GM12872 (cell line): ENCODE data around the gene IFT52.

Experiments
- TF ChIP-seq, protein P1 (sequence below): IDR thresholded peaks from 3 replicates; pipeline ENCODE4 v1.5.1; 2011; ENCODE audit warnings: low read depth, mild to moderate bottlenecking, low read length, moderate library complexity; ENCODE audit not compliant: insufficient read depth

Gene IFT52

DNA sequence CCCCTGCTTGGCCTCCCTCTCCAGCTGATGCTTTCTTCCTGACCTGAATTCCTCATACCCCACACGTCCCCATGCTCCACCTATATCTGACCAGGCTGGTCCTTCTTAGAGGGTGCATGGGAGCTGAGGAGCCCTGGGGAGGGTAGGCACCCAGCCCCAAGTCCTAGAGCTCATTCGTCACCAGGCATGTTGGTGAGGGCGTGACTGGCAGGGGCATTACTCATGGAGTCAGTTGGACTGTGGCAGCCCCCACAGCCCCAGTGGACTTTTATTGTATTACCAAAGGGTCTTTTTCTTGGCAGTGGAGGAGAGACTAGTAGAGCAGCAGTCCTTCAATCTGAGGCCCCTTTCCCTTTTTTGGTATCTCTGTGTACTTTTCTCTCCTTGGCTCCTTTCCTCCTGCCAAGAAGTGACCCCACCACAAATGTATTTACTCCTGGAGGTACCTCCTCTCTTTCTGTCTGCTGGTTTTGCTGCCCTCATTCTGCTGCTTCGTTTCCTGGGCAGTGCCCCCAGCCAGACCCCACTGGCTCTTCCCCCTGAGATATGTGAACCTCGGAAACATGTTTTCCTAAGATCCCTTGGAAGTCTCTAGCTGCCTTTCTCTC is 42.4 kb upstream of the IFT52 start:
- TF ChIP-seq, protein P1, sequence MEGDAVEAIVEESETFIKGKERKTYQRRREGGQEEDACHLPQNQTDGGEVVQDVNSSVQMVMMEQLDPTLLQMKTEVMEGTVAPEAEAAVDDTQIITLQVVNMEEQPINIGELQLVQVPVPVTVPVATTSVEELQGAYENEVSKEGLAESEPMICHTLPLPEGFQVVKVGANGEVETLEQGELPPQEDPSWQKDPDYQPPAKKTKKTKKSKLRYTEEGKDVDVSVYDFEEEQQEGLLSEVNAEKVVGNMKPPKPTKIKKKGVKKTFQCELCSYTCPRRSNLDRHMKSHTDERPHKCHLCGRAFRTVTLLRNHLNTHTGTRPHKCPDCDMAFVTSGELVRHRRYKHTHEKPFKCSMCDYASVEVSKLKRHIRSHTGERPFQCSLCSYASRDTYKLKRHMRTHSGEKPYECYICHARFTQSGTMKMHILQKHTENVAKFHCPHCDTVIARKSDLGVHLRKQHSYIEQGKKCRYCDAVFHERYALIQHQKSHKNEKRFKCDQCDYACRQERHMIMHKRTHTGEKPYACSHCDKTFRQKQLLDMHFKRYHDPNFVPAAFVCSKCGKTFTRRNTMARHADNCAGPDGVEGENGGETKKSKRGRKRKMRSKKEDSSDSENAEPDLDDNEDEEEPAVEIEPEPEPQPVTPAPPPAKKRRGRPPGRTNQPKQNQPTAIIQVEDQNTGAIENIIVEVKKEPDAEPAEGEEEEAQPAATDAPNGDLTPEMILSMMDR: no peak

DNA sequence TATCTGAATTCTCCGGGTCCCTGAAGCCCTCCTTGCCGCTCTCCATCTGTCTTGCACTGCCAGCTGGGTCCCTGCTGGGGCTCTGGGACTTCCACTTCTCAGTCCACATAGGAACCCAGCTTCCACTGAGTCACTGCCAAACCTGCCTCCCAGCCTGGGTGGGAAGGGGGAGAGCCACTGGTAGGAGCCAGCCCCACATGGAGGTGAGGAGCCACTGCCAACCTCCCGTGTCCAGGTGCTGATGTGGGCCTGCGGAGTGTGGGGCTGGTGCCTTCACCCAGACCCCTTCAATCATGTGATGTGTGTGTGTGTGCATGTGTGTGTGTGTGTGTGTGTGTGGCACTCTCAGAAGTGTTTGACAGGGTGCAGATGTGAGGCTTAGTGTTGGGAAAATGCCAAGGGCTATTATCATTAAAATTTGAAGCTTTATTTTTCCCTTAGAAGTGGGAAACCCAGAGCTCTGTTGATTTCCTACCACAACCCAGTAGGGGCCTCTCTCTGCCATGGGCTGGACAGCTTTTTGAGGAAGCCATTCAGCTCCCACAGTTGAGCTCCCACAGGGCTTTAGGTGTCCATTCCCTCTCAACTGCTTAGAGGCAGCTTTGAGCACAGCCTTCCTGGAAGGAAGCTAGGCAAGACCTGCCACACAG is 41.2 kb upstream of the IFT52 start:
- TF ChIP-seq, protein P1: no peak

DNA sequence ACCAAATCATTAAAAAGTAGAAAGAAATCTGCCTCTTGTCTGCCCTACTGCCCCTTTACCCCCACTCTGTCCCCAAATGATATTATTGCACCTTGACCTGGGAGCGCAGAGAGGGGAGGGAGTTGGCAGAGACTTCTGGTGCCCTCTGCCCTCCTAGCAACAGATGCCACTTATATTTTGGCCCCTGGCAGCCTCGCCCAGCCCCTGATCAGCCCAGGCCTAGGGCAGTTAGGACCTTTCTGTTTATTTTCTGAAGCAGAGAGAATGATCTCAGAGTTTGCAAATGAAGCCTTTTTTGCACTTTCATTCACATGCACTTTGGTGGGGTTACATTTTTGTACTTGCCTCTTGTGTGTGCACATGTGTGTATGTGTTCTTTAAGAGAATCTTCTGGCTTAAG is 40.3 kb upstream of the IFT52 start:
- TF ChIP-seq, protein P1: no peak

DNA sequence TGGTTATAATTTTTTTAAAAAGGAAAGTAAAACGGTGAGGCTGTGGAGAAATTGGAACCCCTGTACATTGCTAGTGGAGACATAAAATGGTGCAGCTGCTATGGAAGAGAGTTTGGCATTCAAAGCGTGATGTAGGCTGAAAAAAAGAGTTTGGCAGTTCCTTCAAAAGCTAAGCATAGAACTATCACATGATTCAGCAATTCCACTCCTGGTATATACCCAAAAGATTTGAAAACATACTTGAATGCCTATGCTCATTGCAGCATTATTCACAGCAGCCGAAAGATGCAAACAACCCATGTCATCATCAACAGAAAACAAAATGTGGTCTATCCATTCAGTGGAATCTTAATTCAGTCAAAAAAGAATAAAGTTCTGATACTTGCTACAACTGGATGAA is 36.4 kb upstream of the IFT52 start:
- TF ChIP-seq, protein P1: no peak

DNA sequence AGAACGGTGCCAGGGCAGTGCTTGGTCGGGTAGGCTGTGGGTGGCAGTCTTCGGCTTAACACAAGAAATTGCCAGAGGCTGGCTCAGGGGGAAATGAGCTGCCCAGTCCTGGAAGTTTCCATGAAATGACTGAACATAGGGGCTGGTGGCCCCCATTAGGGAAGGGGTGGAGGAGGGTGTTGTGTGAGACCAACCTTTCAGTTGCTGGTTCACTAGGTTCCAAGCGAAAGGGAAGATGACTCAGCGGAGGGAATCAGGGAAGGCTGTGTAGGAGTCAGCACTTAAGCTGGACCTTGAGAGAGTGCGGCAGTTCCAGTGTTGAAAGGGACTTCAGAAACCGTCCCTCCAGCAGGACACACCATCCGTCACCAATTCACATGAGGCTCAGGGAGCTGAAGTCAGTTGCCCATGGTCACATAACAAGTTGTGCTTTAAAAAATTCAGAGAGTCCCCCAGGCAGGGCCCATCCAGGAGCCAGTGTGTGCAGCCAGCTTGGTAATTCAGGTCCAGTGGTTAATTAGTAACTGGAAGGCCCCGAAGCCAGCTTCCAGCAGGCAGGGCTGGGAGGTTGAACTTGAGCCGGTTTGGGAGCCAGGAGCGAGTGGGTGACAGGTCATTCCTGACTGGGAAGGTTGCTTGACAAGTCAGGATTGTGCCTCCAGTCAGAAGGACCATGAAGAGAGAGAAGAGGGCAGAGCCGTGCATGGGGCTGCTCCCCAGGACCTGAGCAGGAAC is 32.2 kb upstream of the IFT52 start, which contains the start of gene SGK2:
Gene SGK2 (plus strand): TSS at position 616 of the 735 bp plus-strand sequence. CDS start 7,469 bp downstream, outside the sequence.
- TF ChIP-seq, protein P1: no peak

DNA sequence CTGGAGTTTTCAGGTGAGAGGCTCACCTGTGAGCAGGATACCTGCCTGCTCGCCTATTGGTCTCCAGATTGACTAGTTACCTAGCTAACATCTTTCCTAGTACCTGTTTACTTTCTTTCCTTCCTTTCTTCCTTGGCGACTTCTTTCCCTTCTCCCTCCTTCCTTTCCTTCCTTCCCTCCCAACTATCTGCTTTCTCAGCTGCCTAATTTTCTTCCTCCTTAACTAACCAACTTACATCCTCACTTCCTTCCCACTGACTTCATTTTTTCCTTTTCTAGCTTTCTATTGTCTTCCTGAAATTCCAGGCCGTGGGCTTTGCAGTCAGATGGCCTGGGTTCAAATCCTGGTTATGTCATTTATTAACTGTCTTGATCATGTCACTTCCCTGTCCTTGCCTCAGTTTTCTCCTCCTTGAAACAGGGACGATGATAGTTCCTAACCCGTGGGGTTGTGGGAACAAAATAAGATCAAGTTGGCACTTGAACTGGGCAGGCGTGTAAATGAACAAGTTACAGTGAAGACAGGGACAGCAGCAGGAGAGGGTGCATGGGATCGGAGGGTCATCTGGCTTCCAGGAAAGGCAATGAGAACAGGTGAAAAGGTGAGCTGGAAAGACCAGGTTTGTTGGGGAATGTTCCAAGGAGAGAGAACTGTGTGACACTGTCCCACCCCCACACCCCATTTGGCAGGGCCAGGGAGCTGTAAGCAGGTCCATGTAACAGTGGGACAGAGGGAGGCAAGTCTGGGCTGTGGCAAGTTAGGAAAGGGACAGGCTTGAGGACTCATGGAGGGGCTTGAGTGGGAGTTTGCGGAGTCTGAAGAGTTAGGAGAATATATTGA is 31.4 kb upstream of the IFT52 start:
- TF ChIP-seq, protein P1: no peak

DNA sequence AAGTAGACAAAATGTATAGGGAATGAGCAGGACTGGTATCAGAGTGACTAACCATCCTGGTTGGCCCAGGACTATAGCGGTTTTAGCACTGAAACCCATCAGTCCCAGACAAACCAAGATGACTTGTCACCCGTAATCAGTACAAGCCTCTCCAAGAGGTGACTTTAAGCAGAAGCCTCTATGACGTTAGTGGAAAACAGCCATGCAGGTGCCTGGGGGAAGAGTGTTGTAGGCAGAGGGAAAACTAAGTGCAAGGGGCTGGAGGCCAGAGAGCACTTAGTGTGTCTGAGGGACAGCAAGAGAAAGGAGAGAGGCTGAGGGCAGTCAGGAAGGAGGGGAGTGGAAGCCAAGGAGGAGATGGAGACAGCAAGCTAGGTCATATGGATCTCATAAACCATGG is 29.8 kb upstream of the IFT52 start:
- TF ChIP-seq, protein P1: no peak
